ENCODE results near the gene CARS2.
"Not testable (repeated sequence)": the region's sequence is repeated elsewhere in the genome, so short reads cannot be mapped to it uniquely, and the experiment has no call there.

CARS2 gene

GRCh38 chr13:110615005-110615321 is 91.0 kb downstream of the CARS2 start:
- DNase-seq: no peak

- no peak for DNase-seq
Observed at GRCh38 chr13:110610955-110611595, 94.8 kb downstream of the CARS2 start.

- DNase-seq: no peak
Observed at GRCh38 chr13:110607675-110608224, 98.2 kb downstream of the CARS2 start.

GRCh38 chr13:110606281-110606680 is 99.6 kb downstream of the CARS2 start:
- DNase-seq: not testable (repeated sequence)

GRCh38 chr13:110605132-110605531 is 100.8 kb downstream of the CARS2 start:
- no peak for DNase-seq

GRCh38 chr13:110600980-110601379 is 104.9 kb downstream of the CARS2 start:
- no peak for DNase-seq

GRCh38 chr13:110600261-110600819 is 105.6 kb downstream of the CARS2 start:
- no peak for DNase-seq

- DNase-seq: no peak
Observed at GRCh38 chr13:110597041-110597689, 108.8 kb downstream of the CARS2 start.

GRCh38 chr13:110593430-110594130 is 112.3 kb downstream of the CARS2 start:
- no peak for DNase-seq

GRCh38 chr13:110592665-110593064 is 113.3 kb downstream of the CARS2 start:
- no peak for DNase-seq

All from stimulated activated CD4-positive, alpha-beta T cell treated with anti-CD3 and anti-CD28 coated beads, Interleukin-2, amount 100 ng/mL, for 24 hours (primary cell).